Fibroblast of peridontal ligament (primary cell): Measurements from ENCODE around the gene GNB4.

Source experiments
- DNase-seq: peaks from one replicate; pipeline ENCODE4 v3.0.0-alpha.2; 2010; ENCODE audit errors: extremely low read depth

The GNB4 gene

GRCh38 chr3:179451265-179452175 is at the start of gene GNB4:
GNB4 (minus strand) TSS chr3:179451470; CDS start chr3:179426200, 25,270 bp downstream.
- peak; percentile 82 for DNase-seq

GRCh38 chr3:179495483-179495882 is 44.2 kb upstream of the GNB4 start:
- DNase-seq = no peak

- no peak for DNase-seq
Measured at GRCh38 chr3:179493260-179493659, 42.0 kb upstream of the GNB4 start.

GRCh38 chr3:179488213-179488612 is 36.9 kb upstream of the GNB4 start:
- no peak for DNase-seq

- DNase-seq = no peak
Measured at GRCh38 chr3:179486806-179487205, 35.5 kb upstream of the GNB4 start.

- DNase-seq = no peak
Measured at GRCh38 chr3:179482857-179483256, 31.6 kb upstream of the GNB4 start.

- DNase-seq = no peak
Measured at GRCh38 chr3:179476215-179476614, 24.9 kb upstream of the GNB4 start.

DNA sequence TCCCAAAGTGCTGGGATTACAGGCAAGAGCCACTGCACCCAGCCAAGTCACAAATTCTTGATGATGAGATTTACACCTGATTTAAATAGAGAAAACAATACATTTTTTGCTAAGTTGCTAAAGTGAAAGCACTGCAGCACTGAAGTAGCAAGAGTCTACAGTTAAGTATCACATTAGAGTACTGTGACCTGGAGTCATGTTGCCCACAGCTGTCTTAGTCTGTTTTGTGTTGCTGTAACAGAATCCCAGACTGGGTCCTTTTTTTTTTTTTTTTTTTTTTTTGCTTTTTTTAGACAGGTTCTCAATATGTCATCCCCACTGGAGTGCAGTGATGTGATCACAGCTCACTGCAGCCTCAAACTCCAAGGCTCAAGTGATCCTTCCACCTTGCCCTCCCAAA is 23.2 kb upstream of the GNB4 start:
- DNase-seq = peak; percentile 6

GRCh38 chr3:179473565-179473964 is 22.3 kb upstream of the GNB4 start:
- no peak for DNase-seq

DNA sequence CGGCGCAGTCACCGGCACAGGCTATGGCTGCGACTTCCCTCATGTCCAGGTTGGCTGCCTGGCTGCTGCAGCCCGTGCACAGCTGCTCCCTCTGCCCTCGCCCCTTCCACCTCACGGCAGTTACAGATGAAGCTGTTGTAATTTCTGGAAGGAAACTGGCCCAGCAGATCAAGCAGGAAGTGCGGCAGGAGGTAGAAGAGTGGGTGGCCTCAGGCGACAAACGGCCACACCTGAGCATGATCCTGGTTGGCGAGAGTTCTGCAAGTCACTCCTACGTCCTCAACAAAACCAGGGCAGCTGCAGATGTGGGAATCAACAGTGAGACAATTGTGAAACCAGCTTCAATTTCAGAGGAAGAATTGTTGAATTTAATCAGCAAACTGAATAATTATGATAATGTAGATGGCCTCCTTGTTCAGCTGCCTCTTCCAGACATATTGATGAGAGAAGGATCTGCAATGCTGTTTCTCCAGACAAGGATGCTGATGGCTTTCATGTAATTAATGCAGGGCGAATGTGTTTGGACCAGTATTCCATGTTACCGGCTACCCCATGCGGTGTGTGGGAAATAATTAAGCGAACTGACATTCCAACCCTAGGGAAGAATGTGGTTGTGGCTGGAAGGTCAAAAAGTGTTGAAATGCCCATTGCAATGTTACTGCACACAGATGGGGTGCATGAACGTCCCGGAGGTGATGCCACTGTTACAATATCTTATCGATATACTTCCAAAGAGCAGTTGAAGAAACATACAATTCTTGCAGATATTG is 13.2 kb upstream of the GNB4 start:
- DNase-seq = no peak

- peak; percentile 9 for DNase-seq
Measured at GRCh38 chr3:179463319-179463718, 12.0 kb upstream of the GNB4 start.

GRCh38 chr3:179460260-179460659 is 9.0 kb upstream of the GNB4 start:
- DNase-seq = no peak

DNA sequence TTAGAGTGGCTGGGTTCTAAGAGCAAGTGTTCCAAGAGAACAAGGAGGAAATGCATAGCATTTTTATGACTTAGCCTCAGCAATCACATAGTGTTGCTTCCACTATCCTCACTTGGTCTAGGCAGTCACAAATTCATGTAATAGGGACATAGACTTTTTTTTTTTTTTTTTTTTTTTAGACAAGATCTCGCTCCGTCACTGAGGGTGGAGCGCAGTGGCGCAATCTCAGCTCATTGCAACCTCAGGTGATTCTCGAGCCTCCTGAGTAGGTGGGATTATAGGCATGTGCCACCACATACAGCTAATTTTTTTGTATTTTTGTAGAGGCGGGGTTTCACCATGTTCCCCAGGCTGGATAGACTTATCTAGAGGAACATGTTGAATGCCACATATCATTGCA is 4.7 kb upstream of the GNB4 start:
- no peak for DNase-seq

DNA sequence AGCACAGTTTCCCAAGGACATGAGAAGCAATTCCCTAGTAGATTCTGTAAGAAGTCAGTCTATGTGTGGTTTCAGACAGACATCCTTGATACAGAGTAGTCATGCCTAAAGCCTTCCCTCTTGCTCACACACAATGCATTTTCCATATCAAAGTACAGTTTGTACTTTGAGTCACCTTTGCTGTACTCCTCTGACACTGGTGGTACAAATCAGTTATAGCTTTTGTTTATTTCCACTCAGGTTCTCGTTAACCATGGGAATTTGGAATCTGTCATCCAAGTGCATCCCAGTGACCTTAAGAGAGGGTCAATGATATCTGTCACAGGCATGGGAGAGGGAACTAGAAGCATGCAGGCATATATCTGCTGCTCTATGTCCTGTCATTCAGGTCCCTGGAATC is 3.6 kb upstream of the GNB4 start:
- no peak for DNase-seq

DNA sequence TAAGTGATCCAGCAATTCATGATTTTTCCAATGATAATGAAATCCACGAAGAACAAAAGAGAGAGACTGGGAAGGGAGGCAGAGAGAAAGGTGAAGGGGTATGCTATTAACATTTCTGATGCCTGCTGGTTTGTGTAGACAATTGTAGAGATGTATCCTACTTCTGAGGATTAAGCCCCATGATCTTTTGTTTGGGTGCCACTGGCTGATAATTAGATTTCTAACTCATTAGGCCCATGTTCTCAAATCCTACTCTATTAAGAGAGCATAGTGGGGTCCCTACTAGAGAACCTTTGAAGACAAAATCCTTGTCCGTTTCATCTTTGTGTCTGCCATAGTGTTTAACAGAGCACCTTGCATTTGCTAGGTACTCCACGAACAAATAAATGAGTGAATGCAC is 2.7 kb upstream of the GNB4 start:
- no peak for DNase-seq

- no peak for DNase-seq
Measured at GRCh38 chr3:179452872-179453271, 1.6 kb upstream of the GNB4 start.

DNA sequence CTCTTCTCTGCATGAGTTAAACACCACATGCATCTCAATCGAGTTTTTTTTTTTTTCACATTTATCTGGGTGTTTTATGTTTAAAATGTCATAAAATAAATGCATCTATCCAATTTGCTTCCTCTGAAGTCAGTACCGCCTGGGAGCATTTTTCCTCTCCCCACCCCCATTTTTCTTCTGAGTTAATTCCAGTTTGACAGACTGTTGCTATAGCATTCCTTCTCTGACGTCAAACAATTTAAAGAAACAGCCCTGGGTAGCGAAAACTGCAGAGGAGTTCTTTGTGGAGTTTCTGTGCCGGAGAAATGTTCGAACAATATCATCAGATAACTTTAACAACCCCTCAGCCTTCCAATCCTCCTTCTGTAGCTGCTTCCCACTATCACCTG is 900 bp upstream of the GNB4 start:
- peak; percentile 84 for DNase-seq

DNA sequence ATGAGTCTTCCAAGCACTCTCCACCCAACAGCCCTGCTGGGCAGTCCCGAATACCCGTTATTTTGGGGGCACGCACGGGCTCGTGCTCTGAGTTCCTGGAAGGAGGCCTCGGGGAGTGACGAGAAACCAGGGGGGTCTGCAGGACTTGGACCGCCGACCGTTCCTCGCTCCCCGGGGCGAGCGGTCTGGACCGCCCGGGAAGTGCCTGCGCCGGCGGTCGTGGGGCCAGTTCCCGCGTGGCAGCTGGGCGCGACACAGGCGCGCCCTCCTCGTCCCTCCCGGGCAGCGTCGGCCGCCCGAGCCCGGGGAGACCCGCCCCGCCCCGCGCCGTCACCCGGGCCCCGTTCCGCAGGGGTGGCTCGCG is 387 bp downstream of the GNB4 start:
- DNase-seq = peak; percentile 39

DNA sequence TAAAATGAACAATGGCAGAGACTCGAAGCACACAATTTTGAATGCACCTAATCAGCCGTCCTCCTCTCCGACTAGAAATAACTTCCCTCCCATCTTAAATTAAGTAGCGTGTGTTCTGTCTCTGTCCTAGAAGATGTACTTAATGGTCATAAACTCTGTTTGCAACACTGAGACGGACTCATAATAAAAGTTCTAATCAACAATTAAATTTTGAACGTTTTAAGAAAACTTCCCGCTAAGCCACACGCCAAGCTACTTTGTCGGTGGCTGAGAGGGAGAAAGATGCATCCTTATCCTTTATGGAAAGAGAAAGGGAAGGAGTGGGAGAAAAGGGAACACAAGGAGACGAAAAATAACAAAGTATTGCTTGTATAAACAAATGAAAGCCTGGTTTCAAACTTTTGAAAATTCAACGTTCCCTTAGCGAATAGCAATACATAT is 989 bp downstream of the GNB4 start:
- peak; percentile 51 for DNase-seq

- peak; percentile 60 for DNase-seq
Measured at GRCh38 chr3:179449636-179450035, 1.6 kb downstream of the GNB4 start.

GRCh38 chr3:179447251-179447650 is 4.0 kb downstream of the GNB4 start:
- DNase-seq = no peak

DNA sequence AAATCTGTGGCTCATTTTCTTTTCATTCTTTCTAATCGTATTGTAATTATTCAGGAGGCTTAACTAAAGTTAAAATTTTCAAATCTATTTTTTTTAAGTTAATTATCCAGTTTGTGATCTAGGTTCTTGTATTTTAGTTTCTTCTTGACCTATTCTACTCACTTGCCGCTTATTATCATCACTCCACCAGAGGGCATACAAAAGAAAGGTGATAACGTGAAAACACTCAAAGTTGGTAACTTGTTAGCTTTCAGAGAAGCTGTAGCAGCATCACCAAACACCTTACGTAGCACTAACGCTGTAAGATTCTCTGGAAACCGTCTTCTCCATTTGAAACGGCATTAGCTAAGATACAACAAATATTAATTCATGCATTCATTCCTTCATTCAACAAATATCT is 4.8 kb downstream of the GNB4 start:
- DNase-seq = peak; percentile 49

DNA sequence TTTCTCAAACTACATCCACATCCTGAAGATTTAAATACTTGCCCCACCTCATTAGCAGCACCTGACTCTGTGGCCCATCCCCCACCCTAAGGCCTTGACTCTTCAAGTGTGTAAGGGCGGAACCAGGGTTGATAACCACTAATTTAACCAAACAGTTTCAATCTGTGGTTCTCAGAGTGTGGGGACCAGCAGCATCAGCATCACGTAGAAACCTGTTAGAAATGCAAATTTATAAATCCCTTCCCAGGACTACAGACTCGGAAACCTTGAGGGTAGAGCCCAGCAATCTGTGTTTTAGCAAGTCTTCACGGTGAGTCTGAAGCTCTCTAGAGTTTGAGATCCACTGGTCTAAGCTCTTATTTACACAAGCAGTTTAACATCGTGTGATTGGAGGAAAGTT is 12.4 kb downstream of the GNB4 start:
- no peak for DNase-seq
